T-helper 2 cell treated with Interferon-gamma antibody and Interleukin-4, amounts not matched to agents 100 ng/mL and 5 ng/mL, for 36 hours (primary cell): ENCODE results near the gene PODNL1. TPM values are rescaled to one million over a fixed set of nuclear protein-coding genes. Genes with fewer than 3 reads are reported as not detected.

Experiments used
- intact Hi-C: fragments of 100-400 bp; cut with micrococcal nuclease; formaldehyde crosslinking; loops from one replicate; pipeline ENCODE4 v1.15.1; 2023
- total RNA-seq: library from RNA; stranded (reverse); gene quantifications from 2 replicates; pipeline ENCODE4 v1.2.3, GENCODE V29; 2022

PODNL1 gene
- total RNA-seq, 1 donor from 2014 or later = not detected

GRCh38 chr19:13959141-13959961, 21.1 kb upstream of the PODNL1 start:
- intact Hi-C loops = no loop called here

- intact Hi-C loops = no loop called here
Observed at GRCh38 chr19:13958043-13958442, 19.8 kb upstream of the PODNL1 start.

GRCh38 chr19:13957051-13957450, 18.8 kb upstream of the PODNL1 start:
- intact Hi-C loops = no loop called here

GRCh38 chr19:13956365-13956744, 18.1 kb upstream of the PODNL1 start:
- intact Hi-C loops = no loop called here

GRCh38 chr19:13955662-13956364, 17.6 kb upstream of the PODNL1 start:
- intact Hi-C loops = no loop called here

- intact Hi-C loops = no loop called here
Observed at GRCh38 chr19:13954185-13954584, 16.0 kb upstream of the PODNL1 start.

- intact Hi-C loops = loop anchor here (1.0 to 2.0 kb wide), 5 partner anchors 33 to 128 kb away; partner anchors contain the start of gene RFX1
Observed at GRCh38 chr19:13952931-13953531, 14.8 kb upstream of the PODNL1 start.

GRCh38 chr19:13952154-13952930, 14.1 kb upstream of the PODNL1 start, which contains the start of gene DCAF15:
Gene DCAF15, plus strand, starts transcription at chr19:13952509. Its CDS starts 4 bp downstream, at chr19:13952513.
- intact Hi-C loops = loop anchor here (1.0 to 2.0 kb wide), 5 partner anchors 34 to 129 kb away; partner anchors contain the start of gene RFX1

GRCh38 chr19:13951799-13952153, 13.6 kb upstream of the PODNL1 start:
- intact Hi-C loops = loop anchor here (1.0 to 2.0 kb wide), 5 partner anchors 35 to 130 kb away; partner anchors contain the start of gene RFX1

- intact Hi-C loops = no loop called here
Observed at GRCh38 chr19:13951043-13951442, 12.8 kb upstream of the PODNL1 start.

GRCh38 chr19:13946414-13946813, 8.2 kb upstream of the PODNL1 start:
- intact Hi-C loops = no loop called here

- intact Hi-C loops = no loop called here
Observed at GRCh38 chr19:13942023-13942684, 3.9 kb upstream of the PODNL1 start.

GRCh38 chr19:13937479-13938300, 527 bp downstream of the PODNL1 start:
- intact Hi-C loops = no loop called here

- intact Hi-C loops = no loop called here
Observed at GRCh38 chr19:13935765-13936510, 2.3 kb downstream of the PODNL1 start.

GRCh38 chr19:13934785-13935109, 3.5 kb downstream of the PODNL1 start:
- intact Hi-C loops = no loop called here

- intact Hi-C loops = no loop called here
Observed at GRCh38 chr19:13932911-13933393, 5.3 kb downstream of the PODNL1 start.

- intact Hi-C loops = no loop called here
Observed at GRCh38 chr19:13932149-13932637, 6.0 kb downstream of the PODNL1 start.

- intact Hi-C loops = no loop called here
Observed at GRCh38 chr19:13931391-13932148, 6.6 kb downstream of the PODNL1 start.
